OCI-LY1 (cell line): ENCODE measurements around the gene MYBPHL.

Experiments used
- H2AFZ ChIP-seq: fragments of 200-600 bp; sonication (generic), shearing (Covaris generic); 2 replicates; pipeline ENCODE4 v1.6.0; 2014; ENCODE audit warnings: antibody characterized with exemption, mild to moderate bottlenecking, low read length
- H3F3A ChIP-seq: fragments of 200-600 bp; sonication (generic), shearing (Covaris generic); 2 replicates; pipeline ENCODE4 v1.6.0; 2014; ENCODE audit warnings: mild to moderate bottlenecking, antibody characterized with exemption, low read length, moderate library complexity; ENCODE audit not compliant: insufficient read depth
- H3K27ac ChIP-seq: fragments of 200-600 bp; sonication (generic); 2 replicates; pipeline ENCODE4 v1.5.1; 2014; ENCODE audit warnings: low read length, mixed run types, mild to moderate bottlenecking, low read depth; ENCODE audit not compliant: poor library complexity, severe bottlenecking
- H3K27me3 ChIP-seq: fragments of 200-600 bp; sonication (generic); 2 replicates; pipeline ENCODE4 v1.6.0; 2014; ENCODE audit warnings: antibody characterized with exemption, mild to moderate bottlenecking, low read length, moderate library complexity; ENCODE audit not compliant: insufficient read depth
- H3K36me3 ChIP-seq: fragments of 200-600 bp; sonication (generic); 2 replicates; pipeline ENCODE4 v1.6.1; 2014; ENCODE audit warnings: mild to moderate bottlenecking, antibody characterized with exemption, low read length, moderate library complexity, mixed read lengths; ENCODE audit not compliant: insufficient read depth
- H3K4me1 ChIP-seq: fragments of 200-600 bp; sonication (generic); 2 replicates; pipeline ENCODE4 v1.5.1; 2014; ENCODE audit warnings: mild to moderate bottlenecking, low read length, moderate library complexity; ENCODE audit not compliant: insufficient read depth, severe bottlenecking
- H3K4me2 ChIP-seq: fragments of 200-600 bp; sonication (generic), shearing (Covaris generic); 2 replicates; pipeline ENCODE4 v1.6.1; 2014; ENCODE audit warnings: low read length
- H3K4me3 ChIP-seq: fragments of 200-600 bp; sonication (generic); 2 replicates; pipeline ENCODE4 v1.5.1; 2014; ENCODE audit warnings: low read length, low read depth, mild to moderate bottlenecking, mixed read lengths; ENCODE audit not compliant: poor library complexity, severe bottlenecking
- H3K79me2 ChIP-seq: fragments of 200-600 bp; shearing (Covaris generic); 2 replicates; pipeline ENCODE4 v1.6.1; 2016; ENCODE audit warnings: mixed run types, low read length, mixed read lengths; ENCODE audit not compliant: insufficient read depth
- H3K9ac ChIP-seq: fragments of 200-600 bp; sonication (generic), shearing (Covaris generic); 2 replicates; pipeline ENCODE4 v1.6.1; 2014; ENCODE audit warnings: mild to moderate bottlenecking, low read length, mixed read lengths
- H3K9me2 ChIP-seq: fragments of 200-600 bp; sonication (generic), shearing (Covaris generic); 2 replicates; pipeline ENCODE4 v1.6.1; 2014; ENCODE audit warnings: low read depth, mild to moderate bottlenecking, low read length, mixed read lengths
- H3K9me3 ChIP-seq: fragments of 200-600 bp; shearing (Covaris generic); 2 replicates; pipeline ENCODE4 v1.6.1; 2014; ENCODE audit warnings: low read length, mixed read lengths
- H4K20me1 ChIP-seq: fragments of 200-600 bp; sonication (generic), shearing (Covaris generic); 2 replicates; pipeline ENCODE4 v1.6.0; 2016; ENCODE audit warnings: mild to moderate bottlenecking, low read length; ENCODE audit not compliant: insufficient read depth
- EZH2 ChIP-seq: fragments of 200-600 bp; sonication (generic), shearing (Covaris generic); IDR thresholded peaks from 2 replicates; pipeline ENCODE4 v1.8.0; 2017; ENCODE audit warnings: borderline replicate concordance, mixed run types, mild to moderate bottlenecking, antibody characterized with exemption, low read length, moderate library complexity, mixed read lengths
- TF ChIP-seq, protein P1 (sequence below): fragments of 200-600 bp; sonication (generic), shearing (Covaris generic); IDR thresholded peaks from 2 replicates; pipeline ENCODE4 v1.5.1; 2017; ENCODE audit warnings: mild to moderate bottlenecking, antibody characterized with exemption, low read length, moderate library complexity, mixed read lengths

MYBPHL gene

DNA sequence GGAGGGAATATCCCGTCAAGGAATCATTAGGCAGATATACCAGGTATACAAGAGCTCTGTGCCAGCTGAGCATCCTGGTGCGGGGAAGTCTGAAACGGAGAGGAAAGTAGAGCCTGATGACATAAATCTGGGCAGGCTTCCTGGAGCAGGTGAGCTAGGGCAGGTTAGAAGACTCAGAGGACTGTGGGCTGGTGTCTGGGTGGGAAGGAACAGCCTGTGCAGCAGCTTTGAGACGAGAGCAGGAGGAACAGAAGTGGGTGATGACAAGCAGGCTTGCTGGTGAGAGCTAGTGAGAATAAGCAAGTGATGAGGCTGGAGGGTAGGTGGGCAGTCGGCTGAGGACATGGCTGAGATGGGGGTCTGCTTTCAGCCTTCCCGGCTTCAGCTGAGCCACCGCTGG, 50.7 kb downstream of the MYBPHL start:
- no peaks in the 10 kb centered on the region for H3K27me3 ChIP-seq
- H3K4me3 ChIP-seq, result no peak overlapping the region
- no peak overlapping the region for H3K4me2 ChIP-seq
- no peaks in the 10 kb centered on the region for H3F3A ChIP-seq
- H4K20me1 ChIP-seq, result no peaks in the 10 kb centered on the region
- H3K9me3 ChIP-seq, result no peaks in the 10 kb centered on the region
- peaks cover 14% of the 10 kb centered on the region for H3K4me1 ChIP-seq
- no peak overlapping the region for H2AFZ ChIP-seq
- no peak overlapping the region for H3K9ac ChIP-seq
- no peaks in the 10 kb centered on the region for H3K9me2 ChIP-seq
- H3K36me3 ChIP-seq, result no peaks in the 10 kb centered on the region
- H3K79me2 ChIP-seq, result no peaks in the 10 kb centered on the region
- no peak overlapping the region for H3K27ac ChIP-seq
- no peak for TF ChIP-seq EZH2
- TF ChIP-seq, protein P1, sequence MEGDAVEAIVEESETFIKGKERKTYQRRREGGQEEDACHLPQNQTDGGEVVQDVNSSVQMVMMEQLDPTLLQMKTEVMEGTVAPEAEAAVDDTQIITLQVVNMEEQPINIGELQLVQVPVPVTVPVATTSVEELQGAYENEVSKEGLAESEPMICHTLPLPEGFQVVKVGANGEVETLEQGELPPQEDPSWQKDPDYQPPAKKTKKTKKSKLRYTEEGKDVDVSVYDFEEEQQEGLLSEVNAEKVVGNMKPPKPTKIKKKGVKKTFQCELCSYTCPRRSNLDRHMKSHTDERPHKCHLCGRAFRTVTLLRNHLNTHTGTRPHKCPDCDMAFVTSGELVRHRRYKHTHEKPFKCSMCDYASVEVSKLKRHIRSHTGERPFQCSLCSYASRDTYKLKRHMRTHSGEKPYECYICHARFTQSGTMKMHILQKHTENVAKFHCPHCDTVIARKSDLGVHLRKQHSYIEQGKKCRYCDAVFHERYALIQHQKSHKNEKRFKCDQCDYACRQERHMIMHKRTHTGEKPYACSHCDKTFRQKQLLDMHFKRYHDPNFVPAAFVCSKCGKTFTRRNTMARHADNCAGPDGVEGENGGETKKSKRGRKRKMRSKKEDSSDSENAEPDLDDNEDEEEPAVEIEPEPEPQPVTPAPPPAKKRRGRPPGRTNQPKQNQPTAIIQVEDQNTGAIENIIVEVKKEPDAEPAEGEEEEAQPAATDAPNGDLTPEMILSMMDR, result no peak

DNA sequence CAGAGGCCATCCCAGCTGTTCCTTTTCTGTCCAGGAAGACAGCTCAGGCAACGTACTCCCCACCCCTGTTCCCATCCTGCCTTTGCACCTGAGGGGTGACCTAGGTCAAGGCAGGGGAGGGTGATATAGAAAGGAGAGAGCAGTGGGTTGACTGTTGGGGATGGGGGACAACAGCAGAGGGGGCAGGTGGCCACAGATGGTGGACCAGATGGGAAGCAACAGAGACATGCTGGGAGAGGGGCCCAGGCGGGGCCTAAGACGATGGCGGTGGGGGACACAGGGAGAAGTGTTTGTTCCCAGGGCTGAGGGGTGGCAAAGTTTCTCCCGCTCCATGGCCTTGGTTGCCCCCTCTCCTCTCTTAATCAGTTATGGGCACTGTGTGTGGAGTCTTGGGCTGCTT, 51.1 kb downstream of the MYBPHL start:
- TF ChIP-seq EZH2, result no peak
- TF ChIP-seq, protein P1, result no peak
- Histone ChIP-seq H3K36me3 (no peaks in the 10 kb centered on the region), H3K27ac (no peak overlapping the region), H3K4me3 (no peak overlapping the region), H3F3A (no peaks in the 10 kb centered on the region), H3K4me2 (no peak overlapping the region), H3K79me2 (no peaks in the 10 kb centered on the region), H4K20me1 (no peaks in the 10 kb centered on the region), H3K4me1 (peaks cover 14% of the 10 kb centered on the region), H3K9me3 (no peaks in the 10 kb centered on the region), H3K9ac (no peak overlapping the region), H3K9me2 (no peaks in the 10 kb centered on the region), H3K27me3 (no peaks in the 10 kb centered on the region), H2AFZ (no peak overlapping the region)

DNA sequence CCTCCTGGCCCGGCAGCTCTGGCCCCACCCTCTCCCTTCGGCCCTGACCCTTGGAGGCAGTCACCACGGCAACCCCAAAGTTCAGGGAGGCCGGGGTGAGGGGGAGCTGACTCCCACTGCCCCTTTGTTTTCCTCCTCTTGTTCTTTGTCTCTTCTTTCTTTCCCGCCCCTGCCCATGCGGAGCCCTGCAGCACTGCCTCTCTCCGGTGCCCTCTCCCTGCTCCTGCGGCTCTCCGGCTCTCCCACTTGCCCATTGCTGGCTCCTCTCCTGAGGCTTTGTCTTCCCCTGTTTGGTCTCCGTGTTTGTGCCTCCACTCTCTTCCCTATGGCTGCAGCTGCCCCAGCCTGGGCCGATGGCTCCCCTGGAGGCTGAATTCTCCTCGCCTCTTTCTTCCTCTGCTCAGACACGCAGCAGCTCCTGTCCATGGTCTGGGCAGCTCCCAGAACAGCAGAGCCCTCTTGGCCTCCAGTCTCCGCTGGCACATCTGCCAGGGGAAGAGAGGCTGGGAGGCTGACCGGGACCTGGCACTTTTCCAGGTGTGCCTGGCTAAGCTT, 51.6 kb downstream of the MYBPHL start:
- Histone ChIP-seq H3K9ac (no peak overlapping the region), H3K27ac (no peak overlapping the region)

More for the DNA sequence above, 51.6 kb downstream of the MYBPHL start:
- peaks cover 15% of the 10 kb centered on the region for H3K4me1 ChIP-seq
- H3K79me2 ChIP-seq, result no peaks in the 10 kb centered on the region
- H3F3A ChIP-seq, result no peaks in the 10 kb centered on the region
- no peaks in the 10 kb centered on the region for H4K20me1 ChIP-seq
- no peaks in the 10 kb centered on the region for H3K36me3 ChIP-seq
- TF ChIP-seq EZH2, result no peak
- TF ChIP-seq, protein P1, result no peak
- H3K9me2 ChIP-seq, result no peaks in the 10 kb centered on the region
- H2AFZ ChIP-seq, result no peak overlapping the region
- no peaks in the 10 kb centered on the region for H3K27me3 ChIP-seq
- no peak overlapping the region for H3K4me2 ChIP-seq
- no peak overlapping the region for H3K4me3 ChIP-seq
- no peaks in the 10 kb centered on the region for H3K9me3 ChIP-seq
